ENCODE data around the gene PLXDC2.

- TF ChIP-seq CTCF (IDR thresholded peaks at IDR 0.05 in 8 of 11, conservative IDR thresholded peaks at IDR 0.05 in 3 of 11) (no peak), POLR2A (IDR thresholded peaks at IDR 0.05) (no peak)
These were observed 273.6 kb downstream of the PLXDC2 start for GRCh38 chr10:20089879-20090278.
